GM23338 (cell line): ENCODE data around the gene ADH1C. TPM values are rescaled to one million over a fixed set of nuclear protein-coding genes. Genes with fewer than 3 reads are reported as not detected.

Experiments
- ATAC-seq: fragments of 200-7000 bp; cut with Tn5 transposase; 3 replicates; pipeline ENCODE4 v1.9.1; 2020
- DNase-seq: peaks from one replicate; pipeline ENCODE4 v3.0.0-alpha.2; 2015; ENCODE audit warnings: low spot score
- H2AFZ ChIP-seq: fragments of 200-600 bp; sonication (generic); 2 replicates; pipeline ENCODE4 v1.8.0; 2016; ENCODE audit warnings: antibody characterized with exemption, mild to moderate bottlenecking, moderate library complexity
- H3F3A ChIP-seq: fragments of 200-600 bp; sonication (generic); replicated peaks from 2 replicates; pipeline ENCODE4 v1.8.0; 2017; ENCODE audit warnings: antibody characterized with exemption, mixed run types, low read depth
- H3K27ac ChIP-seq: fragments of 200-600 bp; sonication (generic); 2 replicates; pipeline ENCODE4 v1.6.1; 2016; ENCODE audit warnings: low read depth
- H3K27me3 ChIP-seq: fragments of 200-600 bp; sonication (generic); 2 replicates; pipeline ENCODE4 v1.8.0; 2016; ENCODE audit warnings: mild to moderate bottlenecking, mixed run types, moderate library complexity; ENCODE audit not compliant: insufficient read depth
- H3K36me3 ChIP-seq: fragments of 200-600 bp; sonication (generic); 2 replicates; pipeline ENCODE4 v1.8.0; 2016; ENCODE audit warnings: mild to moderate bottlenecking; ENCODE audit not compliant: insufficient read depth
- H3K4me1 ChIP-seq: fragments of 200-600 bp; sonication (generic); 2 replicates; pipeline ENCODE4 v1.8.0; 2016; ENCODE audit warnings: mild to moderate bottlenecking, moderate library complexity; ENCODE audit not compliant: insufficient read depth
- H3K4me2 ChIP-seq: fragments of 200-600 bp; sonication (generic); 2 replicates; pipeline ENCODE4 v1.7.1; 2017; ENCODE audit warnings: mixed run types
- H3K4me3 ChIP-seq: fragments of 200-600 bp; sonication (generic); 2 replicates; pipeline ENCODE4 v1.6.1; 2016; ENCODE audit warnings: mixed run types
- H3K79me2 ChIP-seq: fragments of 200-600 bp; sonication (generic); replicated peaks from 2 replicates; pipeline ENCODE4 v1.8.0; 2017; ENCODE audit warnings: mild to moderate bottlenecking; ENCODE audit not compliant: insufficient read depth
- H3K9me2 ChIP-seq: fragments of 200-600 bp; sonication (generic); 2 replicates; pipeline ENCODE4 v1.8.0; 2017; ENCODE audit not compliant: insufficient read depth
- H4K20me1 ChIP-seq: fragments of 200-600 bp; sonication (generic); replicated peaks from 2 replicates; pipeline ENCODE4 v1.8.0; 2017; ENCODE audit warnings: mild to moderate bottlenecking; ENCODE audit not compliant: insufficient read depth
- H3K27ac Mint-ChIP-seq: 2 replicates; pipeline ENCODE4 v1.8.0; 2020; ENCODE audit warnings: inconsistent platforms, mild to moderate bottlenecking, moderate library complexity, mixed read lengths
- H3K27me3 Mint-ChIP-seq: 3 replicates; pipeline ENCODE4 v1.8.0; 2022; ENCODE audit warnings: low read depth, mild to moderate bottlenecking, moderate library complexity, mixed read lengths, inconsistent platforms; ENCODE audit not compliant: insufficient read depth, poor library complexity
- H3K36me3 Mint-ChIP-seq: 3 replicates; pipeline ENCODE4 v1.8.0; 2021; ENCODE audit warnings: low read depth, mild to moderate bottlenecking, inconsistent platforms, moderate library complexity, mixed read lengths
- H3K4me1 Mint-ChIP-seq: 3 replicates; pipeline ENCODE4 v1.8.0; 2020; ENCODE audit warnings: mild to moderate bottlenecking, inconsistent platforms, mixed read lengths
- H3K4me3 Mint-ChIP-seq: 3 replicates; pipeline ENCODE4 v1.8.0; 2021; ENCODE audit warnings: moderate library complexity, mild to moderate bottlenecking, inconsistent platforms, mixed read lengths
- H3K9me3 Mint-ChIP-seq: 3 replicates; pipeline ENCODE4 v1.8.0; 2020; ENCODE audit warnings: moderate library complexity, mild to moderate bottlenecking, inconsistent platforms, mixed read lengths
- CREB1 ChIP-seq: fragments of 250-450 bp; sonication (Bioruptor Pico); IDR thresholded peaks from 2 replicates; pipeline ENCODE4 v1.5.0; 2020; ENCODE audit warnings: low read depth, mild to moderate bottlenecking, moderate library complexity
- EZH2 ChIP-seq: fragments of 200-600 bp; sonication (generic); IDR thresholded peaks from one replicate; pipeline ENCODE4 v1.8.0; 2017; ENCODE audit warnings: antibody characterized with exemption, mild to moderate bottlenecking, low read depth; ENCODE audit not compliant: unreplicated experiment
- STAT1 ChIP-seq: IDR thresholded peaks from one replicate; pipeline ENCODE4 v1.6.1; 2016; ENCODE audit warnings: antibody characterized with exemption; ENCODE audit not compliant: unreplicated experiment
- polyA plus RNA-seq: library from polyadenylated mRNA; unstranded; fragments of >200 nt; fragmentation: Nextera tagmentation; extraction: Ambion mirVana; gene quantifications from 2 replicates; pipeline ENCODE4 v1.2.1, GENCODE V29; 2016
- total RNA-seq: library from RNA; depleted of rRNA; stranded (reverse); fragments of >200 nt; shearing (Covaris generic); gene quantifications from 2 replicates; pipeline ENCODE4 v1.2.3, GENCODE V29; 2014
- TF ChIP-seq, protein P1 (sequence below): fragments of 250-450 bp; sonication (Bioruptor Pico); IDR thresholded peaks from 2 replicates; pipeline ENCODE4 v1.5.0; 2020; ENCODE audit warnings: mild to moderate bottlenecking, moderate library complexity
- TF ChIP-seq, protein P2 (sequence below): IDR thresholded peaks from 2 replicates; pipeline ENCODE4 v1.6.1; 2016; ENCODE audit warnings: antibody characterized with exemption

The ADH1C gene
- total and polyA plus RNA-seq, 2 experiments from 2014 or later, result not detected

DNA sequence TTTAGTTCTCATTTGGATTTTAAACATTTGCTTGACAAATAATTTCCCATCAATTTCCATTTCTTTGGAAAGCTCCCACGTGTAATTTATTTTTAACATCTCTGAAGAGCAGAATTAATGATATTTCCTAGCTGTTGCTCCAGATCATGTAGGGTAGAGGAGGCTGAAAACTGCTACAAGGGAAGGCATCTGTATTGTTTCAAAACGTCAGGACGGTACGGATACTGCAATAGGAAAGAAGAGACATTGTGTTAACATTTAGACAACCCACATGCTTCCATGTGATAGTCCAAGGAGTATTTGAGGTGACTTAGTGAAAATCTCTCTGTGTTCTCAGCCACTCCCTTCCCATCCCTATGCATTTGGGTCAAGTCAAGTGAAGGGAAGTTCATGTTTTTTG, 16.0 kb downstream of the ADH1C start (continued):
- TF ChIP-seq, protein P1, sequence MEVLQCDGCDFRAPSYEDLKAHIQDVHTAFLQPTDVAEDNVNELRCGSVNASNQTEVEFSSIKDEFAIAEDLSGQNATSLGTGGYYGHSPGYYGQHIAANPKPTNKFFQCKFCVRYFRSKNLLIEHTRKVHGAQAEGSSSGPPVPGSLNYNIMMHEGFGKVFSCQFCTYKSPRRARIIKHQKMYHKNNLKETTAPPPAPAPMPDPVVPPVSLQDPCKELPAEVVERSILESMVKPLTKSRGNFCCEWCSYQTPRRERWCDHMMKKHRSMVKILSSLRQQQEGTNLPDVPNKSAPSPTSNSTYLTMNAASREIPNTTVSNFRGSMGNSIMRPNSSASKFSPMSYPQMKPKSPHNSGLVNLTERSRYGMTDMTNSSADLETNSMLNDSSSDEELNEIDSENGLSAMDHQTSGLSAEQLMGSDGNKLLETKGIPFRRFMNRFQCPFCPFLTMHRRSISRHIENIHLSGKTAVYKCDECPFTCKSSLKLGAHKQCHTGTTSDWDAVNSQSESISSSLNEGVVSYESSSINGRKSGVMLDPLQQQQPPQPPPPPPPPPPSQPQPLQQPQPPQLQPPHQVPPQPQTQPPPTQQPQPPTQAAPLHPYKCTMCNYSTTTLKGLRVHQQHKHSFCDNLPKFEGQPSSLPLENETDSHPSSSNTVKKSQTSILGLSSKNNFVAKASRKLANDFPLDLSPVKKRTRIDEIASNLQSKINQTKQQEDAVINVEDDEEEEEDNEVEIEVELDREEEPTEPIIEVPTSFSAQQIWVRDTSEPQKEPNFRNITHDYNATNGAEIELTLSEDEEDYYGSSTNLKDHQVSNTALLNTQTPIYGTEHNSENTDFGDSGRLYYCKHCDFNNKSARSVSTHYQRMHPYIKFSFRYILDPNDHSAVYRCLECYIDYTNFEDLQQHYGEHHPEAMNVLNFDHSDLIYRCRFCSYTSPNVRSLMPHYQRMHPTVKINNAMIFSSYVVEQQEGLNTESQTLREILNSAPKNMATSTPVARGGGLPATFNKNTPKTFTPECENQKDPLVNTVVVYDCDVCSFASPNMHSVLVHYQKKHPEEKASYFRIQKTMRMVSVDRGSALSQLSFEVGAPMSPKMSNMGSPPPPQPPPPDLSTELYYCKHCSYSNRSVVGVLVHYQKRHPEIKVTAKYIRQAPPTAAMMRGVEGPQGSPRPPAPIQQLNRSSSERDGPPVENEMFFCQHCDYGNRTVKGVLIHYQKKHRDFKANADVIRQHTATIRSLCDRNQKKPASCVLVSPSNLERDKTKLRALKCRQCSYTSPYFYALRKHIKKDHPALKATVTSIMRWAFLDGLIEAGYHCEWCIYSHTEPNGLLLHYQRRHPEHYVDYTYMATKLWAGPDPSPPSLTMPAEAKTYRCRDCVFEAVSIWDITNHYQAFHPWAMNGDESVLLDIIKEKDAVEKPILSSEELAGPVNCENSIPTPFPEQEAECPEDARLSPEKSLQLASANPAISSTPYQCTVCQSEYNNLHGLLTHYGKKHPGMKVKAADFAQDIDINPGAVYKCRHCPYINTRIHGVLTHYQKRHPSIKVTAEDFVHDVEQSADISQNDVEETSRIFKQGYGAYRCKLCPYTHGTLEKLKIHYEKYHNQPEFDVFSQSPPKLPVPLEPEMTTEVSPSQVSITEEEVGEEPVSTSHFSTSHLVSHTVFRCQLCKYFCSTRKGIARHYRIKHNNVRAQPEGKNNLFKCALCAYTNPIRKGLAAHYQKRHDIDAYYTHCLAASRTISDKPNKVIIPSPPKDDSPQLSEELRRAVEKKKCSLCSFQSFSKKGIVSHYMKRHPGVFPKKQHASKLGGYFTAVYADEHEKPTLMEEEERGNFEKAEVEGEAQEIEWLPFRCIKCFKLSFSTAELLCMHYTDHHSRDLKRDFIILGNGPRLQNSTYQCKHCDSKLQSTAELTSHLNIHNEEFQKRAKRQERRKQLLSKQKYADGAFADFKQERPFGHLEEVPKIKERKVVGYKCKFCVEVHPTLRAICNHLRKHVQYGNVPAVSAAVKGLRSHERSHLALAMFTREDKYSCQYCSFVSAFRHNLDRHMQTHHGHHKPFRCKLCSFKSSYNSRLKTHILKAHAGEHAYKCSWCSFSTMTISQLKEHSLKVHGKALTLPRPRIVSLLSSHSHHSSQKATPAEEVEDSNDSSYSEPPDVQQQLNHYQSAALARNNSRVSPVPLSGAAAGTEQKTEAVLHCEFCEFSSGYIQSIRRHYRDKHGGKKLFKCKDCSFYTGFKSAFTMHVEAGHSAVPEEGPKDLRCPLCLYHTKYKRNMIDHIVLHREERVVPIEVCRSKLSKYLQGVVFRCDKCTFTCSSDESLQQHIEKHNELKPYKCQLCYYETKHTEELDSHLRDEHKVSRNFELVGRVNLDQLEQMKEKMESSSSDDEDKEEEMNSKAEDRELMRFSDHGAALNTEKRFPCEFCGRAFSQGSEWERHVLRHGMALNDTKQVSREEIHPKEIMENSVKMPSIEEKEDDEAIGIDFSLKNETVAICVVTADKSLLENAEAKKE (CRISPR knock-in tag), result no peak
- no peak for TF ChIP-seq CREB1 (CRISPR knock-in tag)

DNA sequence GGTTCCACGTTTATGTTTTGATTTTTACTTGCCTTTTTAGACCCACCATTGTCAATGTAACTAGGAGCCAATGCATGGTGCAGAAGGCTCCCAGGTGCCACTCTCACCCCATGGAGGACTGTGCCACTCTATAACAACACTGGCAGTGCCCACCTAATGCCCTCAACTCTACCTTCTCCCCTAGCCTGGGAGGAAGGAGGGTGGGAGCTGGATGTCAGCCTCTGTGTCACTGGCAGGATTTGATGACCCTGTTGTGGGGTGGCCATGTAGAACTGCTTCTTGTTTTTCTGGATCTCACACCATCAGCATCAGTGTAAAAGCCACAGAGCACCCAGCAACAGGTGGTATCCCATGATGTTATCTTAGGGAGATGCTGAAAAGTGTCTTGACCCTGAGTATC, 17.7 kb downstream of the ADH1C start:
- Histone ChIP-seq H3K27ac (no peak overlapping the region), H3K9me2 (no peaks in the 10 kb centered on the region), H2AFZ (no peak overlapping the region), H4K20me1 (no peaks in the 10 kb centered on the region), H3K79me2 (no peaks in the 10 kb centered on the region), H3K4me2 (no peak overlapping the region), H3K4me3 (no peak overlapping the region), H3K27me3 (no peaks in the 10 kb centered on the region), H3F3A (no peaks in the 10 kb centered on the region), H3K4me1 (no peaks in the 10 kb centered on the region), H3K36me3 (no peaks in the 10 kb centered on the region)
- H3K4me1 Mint-ChIP-seq, result no peaks in the 10 kb centered on the region; the same call in 2 of the 3 replicates
- H3K27ac Mint-ChIP-seq, result no peak overlapping the region
- ATAC-seq, result no peak
- H3K9me3 Mint-ChIP-seq, result peaks cover 2% of the 10 kb centered on the region; the same call in 1 of the 3 replicates
- H3K36me3 Mint-ChIP-seq, result no peaks in the 10 kb centered on the region
- DNase-seq, result no peak
- no peak overlapping the region for H3K4me3 Mint-ChIP-seq
- no peaks in the 10 kb centered on the region for H3K27me3 Mint-ChIP-seq
- no peak for TF ChIP-seq EZH2
- TF ChIP-seq, protein P1 (CRISPR knock-in tag), result no peak
- no peak for TF ChIP-seq STAT1
- TF ChIP-seq, protein P2, sequence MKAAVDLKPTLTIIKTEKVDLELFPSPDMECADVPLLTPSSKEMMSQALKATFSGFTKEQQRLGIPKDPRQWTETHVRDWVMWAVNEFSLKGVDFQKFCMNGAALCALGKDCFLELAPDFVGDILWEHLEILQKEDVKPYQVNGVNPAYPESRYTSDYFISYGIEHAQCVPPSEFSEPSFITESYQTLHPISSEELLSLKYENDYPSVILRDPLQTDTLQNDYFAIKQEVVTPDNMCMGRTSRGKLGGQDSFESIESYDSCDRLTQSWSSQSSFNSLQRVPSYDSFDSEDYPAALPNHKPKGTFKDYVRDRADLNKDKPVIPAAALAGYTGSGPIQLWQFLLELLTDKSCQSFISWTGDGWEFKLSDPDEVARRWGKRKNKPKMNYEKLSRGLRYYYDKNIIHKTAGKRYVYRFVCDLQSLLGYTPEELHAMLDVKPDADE, result no peak
